Gastrocnemius medialis (tissue), 4 donors: Measurements from ENCODE around the gene MED9. TPM values are rescaled to one million over a fixed set of nuclear protein-coding genes. Genes with fewer than 3 reads are reported as not detected.
A peak's percentile ranks its signal among the peaks of the same experiment; 100 is the strongest.

Experiments used
- ATAC-seq, 2 donors: fragments of 150-250 bp; one replicate each; pipeline ENCODE4 v1.9.1; 2016
- DNase-seq, 2 donors: peaks; one replicate each; pipeline ENCODE4 v3.0.0-alpha.2; 2019
- H3K27ac ChIP-seq, 4 donors: fragments of 200-600 bp; sonication (generic); 1 replicate in 1 of 4; 2 replicates in 3 of 4; pipeline ENCODE4 v1.5.1; 2016 to 2018; ENCODE audit warnings: mild to moderate bottlenecking in 2 of 4, moderate library complexity in 1 of 4
- H3K27me3 ChIP-seq, 3 donors: fragments of 200-600 bp; sonication (generic) in 2 of 3; 1 replicate in 1 of 3; 2 replicates in 2 of 3; pipeline versions ENCODE4 v1.5.1 to v1.6.0; 2016 to 2019; ENCODE audit warnings: mild to moderate bottlenecking in 1 of 3, moderate library complexity in 1 of 3
- H3K36me3 ChIP-seq, 2 donors: fragments of 200-600 bp; sonication (generic) in 1 of 2; one replicate each; pipeline ENCODE4 v1.5.1; 2017 to 2018
- H3K4me1 ChIP-seq, 2 donors: fragments of 200-600 bp; sonication (generic) in 1 of 2; one replicate each; pipeline ENCODE4 v1.5.1; 2016 to 2017; ENCODE audit warnings: mild to moderate bottlenecking in 2 of 2
- H3K4me3 ChIP-seq, 4 donors: fragments of 200-600 bp; sonication (generic) in 3 of 4; 1 replicate in 1 of 4; 2 replicates in 3 of 4; pipeline ENCODE4 v1.5.1; 2016 to 2019; ENCODE audit warnings: mild to moderate bottlenecking in 2 of 4
- H3K9me3 ChIP-seq, 3 donors: fragments of 200-600 bp; sonication (generic) in 2 of 3; 1 replicate in 1 of 3; 2 replicates in 2 of 3; pipeline ENCODE4 v1.5.1; 2016 to 2019
- CTCF ChIP-seq, 5 experiments: fragments of 450-650 bp in 3 of 5; fragments of 200-600 bp in 2 of 5; sonication (generic) in 2 of 5; IDR thresholded peaks in 4 of 5; conservative IDR thresholded peaks in 1 of 5; 1 replicate in 4 of 5; 2 replicates in 1 of 5; pipeline ENCODE4 v1.5.1; 2016 to 2019; ENCODE audit warnings: antibody characterized with exemption in 5 of 5, mild to moderate bottlenecking in 3 of 5, moderate library complexity in 3 of 5
- POLR2A ChIP-seq, 2 donors: fragments of 450-650 bp; IDR thresholded peaks; one replicate each; pipeline ENCODE4 v1.6.1; 2017; ENCODE audit warnings: antibody characterized with exemption in 2 of 2, mild to moderate bottlenecking in 2 of 2, moderate library complexity in 2 of 2
- in situ Hi-C, 4 donors: fragments of 200-750 bp; cut with MboI; loops; one replicate each; pipeline versions ENCODE4 v1.15.0 to v1.8.0; 2017; ENCODE audit warnings: low sequenced_read_pairs in 4 of 4
- intact Hi-C: fragments of 100-400 bp; cut with DNase I; formaldehyde crosslinking; loops from one replicate; pipeline ENCODE4 v1.15.1; 2023; ENCODE audit warnings: low total_unique reads
- total RNA-seq, 4 donors: library from RNA; depleted of rRNA; stranded (reverse); fragments of >200 nt; gene quantifications; one replicate each; pipeline versions ENCODE4 v1.1.0 to v1.2.3, GENCODE V29; 2016

The MED9 gene
- total RNA-seq, 4 donors from 2014 or later: 20.4 to 33.7 (median 27.7) TPM

GRCh38 chr17:17479209-17479608, 2.4 kb downstream of the MED9 start:
- Histone ChIP-seq H3K4me1 (peaks cover 46 to 61% of the 10 kb centered on the region in 2 donors), H3K4me3 (no peak overlapping the region), H3K9me3 (no peaks in the 10 kb centered on the region), H3K27ac (peak overlapping the region; percentile 89 to 99 (median 98)), H3K27me3 (no peaks in the 10 kb centered on the region), H3K36me3 (peaks cover 0 to 7% of the 10 kb centered on the region in 2 donors)
- in situ Hi-C loops (loop anchor here in 1 of 4 donors (10.0 kb wide), 2 partner anchors 106 to 124 kb away; no protein-coding TSS in a partner anchor), intact Hi-C loops (loop anchor here (5.0 kb wide), 3 partner anchors 88 to 197 kb away; partner anchors contain the start of gene COPS3)
- no peak for TF ChIP-seq CTCF (IDR thresholded peaks at IDR 0.05 in 4 of 5, conservative IDR thresholded peaks at IDR 0.05 in 1 of 5)
- no peak for TF ChIP-seq POLR2A (IDR thresholded peaks at IDR 0.05)
- peak in 1 of 2 donors; percentile 33 for ATAC-seq
- DNase-seq: no peak

GRCh38 chr17:17480593-17481148, 3.9 kb downstream of the MED9 start:
- intact Hi-C loops: no loop called here
- TF ChIP-seq CTCF (IDR thresholded peaks at IDR 0.05 in 4 of 5, conservative IDR thresholded peaks at IDR 0.05 in 1 of 5) (no peak), POLR2A (IDR thresholded peaks at IDR 0.05) (no peak)
- Histone ChIP-seq H3K36me3 (peaks cover 0 to 7% of the 10 kb centered on the region in 2 donors), H3K27ac (peak overlapping the region; percentile 31 to 98 (median 94)), H3K27me3 (no peaks in the 10 kb centered on the region), H3K9me3 (no peaks in the 10 kb centered on the region), H3K4me3 (no peak overlapping the region), H3K4me1 (peaks cover 51 to 74% of the 10 kb centered on the region in 2 donors)
- in situ Hi-C loops: no loop called here
- no peak for ATAC-seq
- DNase-seq: no peak

GRCh38 chr17:17481860-17482259, 5.1 kb downstream of the MED9 start:
- in situ Hi-C loops: no loop called here

GRCh38 chr17:17484451-17484899, 7.7 kb downstream of the MED9 start:
- H3K27ac ChIP-seq: peak overlapping the region in 3 of 4 donors; percentile 36 to 61 (median 58)
- intact Hi-C loops: no loop called here
- H3K27me3 ChIP-seq: no peaks in the 10 kb centered on the region
- H3K9me3 ChIP-seq: no peaks in the 10 kb centered on the region
- in situ Hi-C loops: no loop called here
- ATAC-seq (peak in 1 of 2 donors; percentile 21), DNase-seq (no peak)
- no peak overlapping the region for H3K4me3 ChIP-seq
- TF ChIP-seq CTCF (IDR thresholded peaks at IDR 0.05 in 4 of 5, conservative IDR thresholded peaks at IDR 0.05 in 1 of 5) (no peak), POLR2A (IDR thresholded peaks at IDR 0.05) (no peak)
- peaks cover 0 to 15% of the 10 kb centered on the region in 2 donors for H3K36me3 ChIP-seq
- H3K4me1 ChIP-seq: peaks cover 37 to 64% of the 10 kb centered on the region in 2 donors

More at GRCh38 chr17:17481860-17482259, 5.1 kb downstream of the MED9 start:
- ATAC-seq (no peak), DNase-seq (no peak)
- Histone ChIP-seq H3K4me1 (peaks cover 60 to 79% of the 10 kb centered on the region in 2 donors), H3K9me3 (no peaks in the 10 kb centered on the region), H3K27me3 (no peaks in the 10 kb centered on the region), H3K27ac (peak overlapping the region in 2 of 4 donors; percentile 36 to 39), H3K4me3 (no peak overlapping the region), H3K36me3 (peaks cover 0 to 7% of the 10 kb centered on the region in 2 donors)
- intact Hi-C loops: no loop called here
- no peak for TF ChIP-seq POLR2A (IDR thresholded peaks at IDR 0.05)
- no peak for TF ChIP-seq CTCF (IDR thresholded peaks at IDR 0.05 in 4 of 5, conservative IDR thresholded peaks at IDR 0.05 in 1 of 5)
